Measurements from ENCODE around the gene UBTD2.

Gene UBTD2

GRCh38 chr5:172255444-172255843 is 28.1 kb downstream of the UBTD2 start:
- H3K9me3 ChIP-seq (ENCODE audit: insufficient read depth, low read depth, low read length), result no peaks in the 10 kb centered on the region
- no peak overlapping the region for H4K8ac ChIP-seq (ENCODE audit: low read depth, low read length)
- H2AFZ ChIP-seq (ENCODE audit: insufficient read depth, low read length, poor library complexity), result no peak overlapping the region
- no peak overlapping the region for H4K12ac ChIP-seq (ENCODE audit: low read depth, low read length)
- peak overlapping the region; percentile 11 for H3K18ac ChIP-seq (ENCODE audit: low read length)
- H3K4me2 ChIP-seq (ENCODE audit: low read length), result no peak overlapping the region
- H4K91ac ChIP-seq (ENCODE audit: low read depth, low read length), result no peak overlapping the region
- H3K36me3 ChIP-seq (ENCODE audit: control insufficient read depth in 1 of 2, insufficient read depth in 2 of 2, low read length in 2 of 2), result peaks cover 15 to 16% of the 10 kb centered on the region in 2 experiments
- no peak overlapping the region for H2AK5ac ChIP-seq (ENCODE audit: low read length)
- no peaks in the 10 kb centered on the region for H3K79me1 ChIP-seq (ENCODE audit: low read length)
- peak overlapping the region; percentile 9 for H3K4ac ChIP-seq (ENCODE audit: low read depth, low read length)
- no peak for DNase-seq
- no CpG with 5 or more reads among the region's 23 CpGs for WGBS (ENCODE audit: extremely low coverage, insufficient coverage, insufficient read length)
- H3K23ac ChIP-seq (ENCODE audit: low read length), result no peak overlapping the region
- H3K14ac ChIP-seq (ENCODE audit: low read length), result no peak overlapping the region
- H3K27me3 ChIP-seq (ENCODE audit: insufficient read depth, low read length), result no peaks in the 10 kb centered on the region
- no peak overlapping the region for H2BK5ac ChIP-seq (ENCODE audit: low read depth, low read length, poor library complexity)
- H3K79me2 ChIP-seq (ENCODE audit: control insufficient read depth, insufficient read depth, low read length, poor library complexity), result peaks cover 3% of the 10 kb centered on the region
- no peaks in the 10 kb centered on the region for H3K4me1 ChIP-seq (ENCODE audit: control insufficient read depth in 1 of 2, insufficient read depth in 2 of 2, low read length in 2 of 2)
- H3K9ac ChIP-seq (ENCODE audit: low read length), result no peak overlapping the region
- H3K4me3 ChIP-seq (ENCODE audit: low read depth, low read length), result no peak overlapping the region
- no peak overlapping the region for H2BK12ac ChIP-seq (ENCODE audit: low read length)
- no peak overlapping the region for H3K27ac ChIP-seq (ENCODE audit: low read depth, low read length)
- H2BK120ac ChIP-seq (ENCODE audit: insufficient read depth, low read length, poor library complexity), result no peak overlapping the region

GRCh38 chr5:172252501-172252900 is 31.1 kb downstream of the UBTD2 start:
- Histone ChIP-seq H3K4me3 (ENCODE audit: low read depth, low read length) (no peak overlapping the region), H4K12ac (ENCODE audit: low read depth, low read length) (no peak overlapping the region), H3K79me2 (ENCODE audit: control insufficient read depth, insufficient read depth, low read length, poor library complexity) (peaks cover 4% of the 10 kb centered on the region), H2AFZ (ENCODE audit: insufficient read depth, low read length, poor library complexity) (no peak overlapping the region), H3K79me1 (ENCODE audit: low read length) (no peaks in the 10 kb centered on the region), H3K9ac (ENCODE audit: low read length) (no peak overlapping the region), H3K23ac (ENCODE audit: low read length) (no peak overlapping the region), H3K4me2 (ENCODE audit: low read length) (no peak overlapping the region), H4K91ac (ENCODE audit: low read depth, low read length) (no peak overlapping the region), H4K8ac (ENCODE audit: low read depth, low read length) (no peak overlapping the region), H3K4ac (ENCODE audit: low read depth, low read length) (peak overlapping the region; percentile 62), H3K27me3 (ENCODE audit: insufficient read depth, low read length) (no peaks in the 10 kb centered on the region), H3K36me3 (ENCODE audit: control insufficient read depth in 1 of 2, insufficient read depth in 2 of 2, low read length in 2 of 2) (peaks cover 14 to 16% of the 10 kb centered on the region in 2 experiments), H3K14ac (ENCODE audit: low read length) (no peak overlapping the region), H3K18ac (ENCODE audit: low read length) (no peak overlapping the region), H2BK5ac (ENCODE audit: low read depth, low read length, poor library complexity) (no peak overlapping the region), H2AK5ac (ENCODE audit: low read length) (no peak overlapping the region), H3K4me1 (ENCODE audit: control insufficient read depth in 1 of 2, insufficient read depth in 2 of 2, low read length in 2 of 2) (peaks cover 0 to 7% of the 10 kb centered on the region in 2 experiments), H3K27ac (ENCODE audit: low read depth, low read length) (no peak overlapping the region), H3K9me3 (ENCODE audit: insufficient read depth, low read depth, low read length) (no peaks in the 10 kb centered on the region), H2BK120ac (ENCODE audit: insufficient read depth, low read length, poor library complexity) (no peak overlapping the region), H2BK12ac (ENCODE audit: low read length) (no peak overlapping the region)
- no CpG with 5 or more reads among the region's 2 CpGs for WGBS (ENCODE audit: extremely low coverage, insufficient coverage, insufficient read length)
- DNase-seq, result no peak

- H3K79me2 ChIP-seq (ENCODE audit: control insufficient read depth, insufficient read depth, low read length, poor library complexity), result peaks cover 8% of the 10 kb centered on the region
- no peak overlapping the region for H2AFZ ChIP-seq (ENCODE audit: insufficient read depth, low read length, poor library complexity)
- WGBS (ENCODE audit: extremely low coverage, insufficient coverage, insufficient read length), result no CpG with 5 or more reads among the region's 1 CpG
- H3K14ac ChIP-seq (ENCODE audit: low read length), result no peak overlapping the region
- H2AK5ac ChIP-seq (ENCODE audit: low read length), result no peak overlapping the region
- H3K18ac ChIP-seq (ENCODE audit: low read length), result no peak overlapping the region
- H3K23ac ChIP-seq (ENCODE audit: low read length), result no peak overlapping the region
- H3K4ac ChIP-seq (ENCODE audit: low read depth, low read length), result no peak overlapping the region
- no peak for DNase-seq
- H4K91ac ChIP-seq (ENCODE audit: low read depth, low read length), result no peak overlapping the region
- H3K27ac ChIP-seq (ENCODE audit: low read depth, low read length), result no peak overlapping the region
- H4K12ac ChIP-seq (ENCODE audit: low read depth, low read length), result no peak overlapping the region
- peaks cover 14 to 16% of the 10 kb centered on the region in 2 experiments for H3K36me3 ChIP-seq (ENCODE audit: control insufficient read depth in 1 of 2, insufficient read depth in 2 of 2, low read length in 2 of 2)
- H3K27me3 ChIP-seq (ENCODE audit: insufficient read depth, low read length), result no peaks in the 10 kb centered on the region
- H3K79me1 ChIP-seq (ENCODE audit: low read length), result no peaks in the 10 kb centered on the region
- H3K9me3 ChIP-seq (ENCODE audit: insufficient read depth, low read depth, low read length), result no peaks in the 10 kb centered on the region
- peaks cover 0 to 7% of the 10 kb centered on the region in 2 experiments for H3K4me1 ChIP-seq (ENCODE audit: control insufficient read depth in 1 of 2, insufficient read depth in 2 of 2, low read length in 2 of 2)
- no peak overlapping the region for H2BK5ac ChIP-seq (ENCODE audit: low read depth, low read length, poor library complexity)
- H3K4me3 ChIP-seq (ENCODE audit: low read depth, low read length), result no peak overlapping the region
- no peak overlapping the region for H3K9ac ChIP-seq (ENCODE audit: low read length)
- H2BK12ac ChIP-seq (ENCODE audit: low read length), result no peak overlapping the region
- no peak overlapping the region for H3K4me2 ChIP-seq (ENCODE audit: low read length)
- H2BK120ac ChIP-seq (ENCODE audit: insufficient read depth, low read length, poor library complexity), result no peak overlapping the region
- H4K8ac ChIP-seq (ENCODE audit: low read depth, low read length), result no peak overlapping the region
These were observed 32.1 kb downstream of the UBTD2 start for GRCh38 chr5:172251419-172251818.

GRCh38 chr5:172248637-172249036 is 34.9 kb downstream of the UBTD2 start:
- H3K18ac ChIP-seq (ENCODE audit: low read length), result no peak overlapping the region

More at GRCh38 chr5:172248637-172249036, 34.9 kb downstream of the UBTD2 start:
- no peak overlapping the region for H2AK5ac ChIP-seq (ENCODE audit: low read length)
- H3K4me1 ChIP-seq (ENCODE audit: control insufficient read depth in 1 of 2, insufficient read depth in 2 of 2, low read length in 2 of 2), result peaks cover 0 to 7% of the 10 kb centered on the region in 2 experiments
- no peak overlapping the region for H3K4me3 ChIP-seq (ENCODE audit: low read depth, low read length)
- no peak overlapping the region for H4K8ac ChIP-seq (ENCODE audit: low read depth, low read length)
- H3K14ac ChIP-seq (ENCODE audit: low read length), result no peak overlapping the region
- H2BK120ac ChIP-seq (ENCODE audit: insufficient read depth, low read length, poor library complexity), result no peak overlapping the region
- peaks cover 11% of the 10 kb centered on the region for H3K79me2 ChIP-seq (ENCODE audit: control insufficient read depth, insufficient read depth, low read length, poor library complexity)
- H3K4ac ChIP-seq (ENCODE audit: low read depth, low read length), result peak overlapping the region; percentile 40
- no peak overlapping the region for H3K9ac ChIP-seq (ENCODE audit: low read length)
- H3K27ac ChIP-seq (ENCODE audit: low read depth, low read length), result no peak overlapping the region
- no peak overlapping the region for H2BK5ac ChIP-seq (ENCODE audit: low read depth, low read length, poor library complexity)
- peaks cover 2 to 3% of the 10 kb centered on the region in 2 experiments for H3K36me3 ChIP-seq (ENCODE audit: control insufficient read depth in 1 of 2, insufficient read depth in 2 of 2, low read length in 2 of 2)
- H3K27me3 ChIP-seq (ENCODE audit: insufficient read depth, low read length), result no peaks in the 10 kb centered on the region
- H3K9me3 ChIP-seq (ENCODE audit: insufficient read depth, low read depth, low read length), result no peaks in the 10 kb centered on the region
- H3K23ac ChIP-seq (ENCODE audit: low read length), result no peak overlapping the region
- no peak overlapping the region for H2BK12ac ChIP-seq (ENCODE audit: low read length)
- no CpG with 5 or more reads among the region's 2 CpGs for WGBS (ENCODE audit: extremely low coverage, insufficient coverage, insufficient read length)
- H4K12ac ChIP-seq (ENCODE audit: low read depth, low read length), result no peak overlapping the region
- no peak overlapping the region for H2AFZ ChIP-seq (ENCODE audit: insufficient read depth, low read length, poor library complexity)
- H3K4me2 ChIP-seq (ENCODE audit: low read length), result no peak overlapping the region
- DNase-seq, result no peak
- H4K91ac ChIP-seq (ENCODE audit: low read depth, low read length), result no peak overlapping the region
- H3K79me1 ChIP-seq (ENCODE audit: low read length), result no peaks in the 10 kb centered on the region
